GM19452 (cell line): ENCODE data around the gene PYROXD2.

ENCODE experiments used
- ATAC-seq: cut with Tn5 transposase; IDR thresholded peaks from one replicate; pipeline ENCODE4 v1.9.1; 2021; ENCODE audit not compliant: unreplicated experiment

The PYROXD2 gene

DNA sequence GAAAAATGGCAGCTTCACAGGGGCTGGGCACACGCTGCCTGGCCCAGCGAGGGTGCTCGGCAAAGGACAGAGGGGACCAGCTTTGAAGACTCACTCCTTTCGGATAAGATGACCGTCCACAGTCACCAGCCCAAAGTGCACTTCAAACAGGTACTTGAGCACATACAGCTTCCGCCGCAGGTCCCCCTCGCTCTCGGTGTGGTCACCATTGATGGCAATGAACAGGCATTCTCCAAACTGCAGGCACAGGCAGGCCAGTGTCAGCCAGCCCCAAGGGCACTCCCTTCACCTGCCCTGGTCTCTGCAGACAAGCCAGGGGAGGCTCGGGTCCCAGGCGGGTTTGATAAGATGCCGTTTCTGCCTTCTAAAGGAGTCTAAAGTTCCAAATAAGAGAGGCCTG, 20.2 kb upstream of the PYROXD2 start:
- ATAC-seq = no peak

DNA sequence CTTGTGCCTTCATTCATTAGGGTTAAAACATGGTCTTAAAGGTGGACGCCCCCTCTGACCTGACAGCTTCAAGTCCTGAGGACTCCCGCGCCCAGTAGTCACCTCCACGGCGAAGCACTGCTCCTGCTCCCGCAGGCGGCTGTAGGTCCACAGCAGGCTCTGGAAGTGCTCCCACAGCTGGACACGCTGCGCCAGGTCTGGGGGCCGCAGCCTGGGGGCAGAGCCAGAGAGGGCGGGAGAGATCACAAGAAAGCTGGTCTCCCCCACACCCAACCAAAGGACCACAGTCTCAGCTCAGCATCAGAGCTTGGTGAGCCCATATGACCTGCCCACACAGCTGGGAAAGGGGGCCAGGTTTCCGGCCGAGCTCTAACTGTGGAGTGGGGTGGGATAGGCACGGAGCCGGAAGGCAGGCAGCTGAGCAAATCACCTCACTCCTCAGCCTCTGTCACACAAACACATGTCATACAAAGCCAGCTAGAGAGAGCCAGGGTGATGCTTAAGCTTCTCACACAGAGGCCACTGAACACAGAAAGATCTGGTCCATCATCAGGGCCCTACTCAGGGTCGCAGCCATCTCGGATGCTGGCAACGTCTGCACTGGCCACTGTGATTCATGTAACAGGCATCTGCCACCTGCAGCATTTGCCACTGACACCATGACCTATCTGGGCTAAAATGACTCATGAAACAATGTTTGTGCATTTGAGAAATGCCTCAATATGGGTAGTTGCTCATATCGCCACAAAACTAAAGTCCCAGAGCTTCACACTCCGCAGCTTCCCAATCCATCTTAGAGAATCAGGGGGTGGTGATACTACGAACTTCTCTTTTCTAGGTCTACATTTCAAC, 19.1 kb upstream of the PYROXD2 start:
- no peak for ATAC-seq

GRCh38 chr10:98433371-98433770, 18.4 kb upstream of the PYROXD2 start:
- no peak for ATAC-seq

DNA sequence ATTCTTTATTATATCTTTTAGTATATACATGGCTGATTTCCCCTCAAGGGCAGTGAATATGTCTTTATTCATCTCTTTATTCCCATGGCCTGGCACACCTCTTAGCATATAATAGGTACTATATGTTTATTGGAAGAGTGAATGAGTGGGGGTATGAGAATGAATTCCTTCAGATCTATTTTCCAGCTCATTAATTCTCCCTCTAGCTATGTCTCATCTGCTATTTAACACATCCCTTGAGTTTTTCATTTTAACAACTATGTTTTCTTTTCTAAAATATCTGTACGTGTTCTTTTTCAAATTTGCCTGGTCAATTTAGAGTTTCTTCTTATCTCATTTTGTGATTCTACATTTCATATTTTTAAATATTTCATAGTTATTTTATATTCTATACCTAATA, 17.3 kb upstream of the PYROXD2 start:
- no peak for ATAC-seq

- no peak for ATAC-seq
Observed at GRCh38 chr10:98431016-98431415, 16.0 kb upstream of the PYROXD2 start.

DNA sequence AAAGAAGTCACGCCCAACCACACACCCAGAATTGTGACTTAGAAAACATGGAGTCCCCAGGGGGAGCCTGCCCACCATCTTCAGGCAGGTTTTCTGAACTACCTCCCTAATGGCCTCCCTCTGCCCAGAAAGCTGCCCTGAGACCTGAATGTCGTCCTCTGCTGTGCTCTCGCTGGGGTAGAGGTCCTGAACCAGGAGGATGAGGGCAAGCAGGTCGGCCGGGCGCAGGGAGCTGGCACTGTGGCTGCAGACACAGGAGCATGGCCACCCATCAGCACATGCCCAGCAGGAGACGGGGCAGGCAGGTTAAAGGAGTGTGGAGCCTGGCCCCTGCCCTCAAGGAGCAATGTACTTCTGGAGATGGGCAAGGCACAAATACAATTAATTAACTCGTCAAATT, 15.4 kb upstream of the PYROXD2 start:
- ATAC-seq = no peak

- no peak for ATAC-seq
Observed at GRCh38 chr10:98429320-98430072, 14.5 kb upstream of the PYROXD2 start.

DNA sequence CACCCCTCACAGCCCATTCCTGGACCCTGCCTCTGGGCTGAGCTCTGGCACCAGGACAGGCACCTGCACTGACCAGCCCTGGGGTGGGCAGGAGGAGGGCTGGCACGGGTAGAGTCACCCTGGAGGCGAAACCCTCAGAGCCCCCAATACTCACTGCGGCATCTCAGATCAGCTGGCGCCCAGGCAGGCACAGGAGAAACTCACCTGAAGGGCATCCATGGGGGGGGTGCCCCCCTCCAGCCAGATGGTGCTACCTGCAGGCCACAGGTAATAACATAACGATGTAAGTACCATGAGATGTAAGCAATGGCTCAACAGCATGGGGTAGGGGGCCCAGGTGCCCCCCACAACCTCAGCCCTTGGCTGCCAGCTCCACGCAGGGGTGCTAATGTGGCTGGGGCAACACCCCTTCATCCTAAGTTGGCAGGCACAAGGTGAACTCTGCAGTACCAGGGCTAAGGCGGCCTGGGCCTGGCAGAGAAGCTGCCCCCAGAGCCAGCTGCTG, 12.1 kb upstream of the PYROXD2 start:
- no peak for ATAC-seq

DNA sequence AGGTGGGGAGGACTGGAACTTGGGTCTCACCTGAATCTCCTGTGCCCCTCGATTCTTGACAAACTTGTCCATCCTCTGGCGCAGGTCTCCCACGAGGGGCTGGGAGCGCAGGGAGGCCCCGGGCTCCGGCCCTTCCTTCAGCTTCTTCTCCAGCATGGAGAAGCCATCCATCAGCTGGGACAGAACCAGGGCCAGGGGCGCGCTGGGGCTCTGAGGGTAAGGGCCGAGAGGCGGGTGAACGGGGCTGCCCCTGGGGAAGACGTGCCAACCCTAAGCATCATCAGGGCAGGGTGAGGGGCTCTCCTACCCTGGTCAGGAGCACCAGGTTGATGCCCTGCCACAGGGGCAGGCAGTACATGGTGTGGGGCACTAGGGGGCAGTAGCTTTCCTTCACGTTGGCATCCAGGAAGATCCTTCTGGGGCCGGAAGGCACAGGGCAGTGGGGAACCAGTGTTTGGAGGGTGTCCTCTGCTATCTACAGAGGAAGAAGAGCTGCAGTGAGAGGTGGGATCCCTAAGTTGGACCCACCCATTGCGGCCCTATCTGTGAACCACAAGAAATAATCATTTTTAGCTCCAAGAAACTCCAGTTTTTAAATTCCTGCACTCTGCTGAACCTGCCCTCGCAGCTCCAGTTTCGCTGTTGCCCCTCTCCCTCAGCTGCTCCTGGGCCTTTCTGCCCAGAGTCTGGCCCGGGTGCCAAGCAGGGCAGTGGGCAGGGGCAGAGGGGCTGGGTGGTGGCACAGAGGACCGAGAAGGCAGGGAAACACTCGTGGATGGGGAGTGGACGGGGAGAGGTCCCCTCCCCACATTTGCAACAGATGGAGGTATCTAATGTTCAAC, 10.8 kb upstream of the PYROXD2 start:
- peak; percentile 52 for ATAC-seq

GRCh38 chr10:98424295-98425254, 9.6 kb upstream of the PYROXD2 start:
- no peak for ATAC-seq

DNA sequence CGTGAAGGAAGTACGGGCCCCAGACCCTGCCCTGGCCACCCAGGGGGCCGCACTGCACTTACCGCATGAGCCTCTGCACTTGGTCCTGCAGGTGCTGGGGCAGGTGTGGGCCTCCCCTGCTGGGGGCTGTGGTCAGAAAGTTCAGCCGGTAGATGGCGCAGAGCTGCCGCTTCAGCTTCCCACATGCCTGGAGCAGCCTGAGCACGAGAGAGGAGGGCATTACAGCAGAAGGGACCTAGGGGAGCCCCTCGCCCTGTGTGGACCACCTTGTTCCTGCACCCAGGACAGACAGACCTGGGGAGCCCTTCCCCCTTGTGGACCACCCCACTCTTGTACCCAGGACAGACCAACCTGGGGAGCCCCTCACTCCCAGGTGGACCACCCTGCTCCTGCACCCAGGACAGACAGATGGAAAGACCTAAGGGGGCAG, 8.7 kb upstream of the PYROXD2 start:
- ATAC-seq = no peak

DNA sequence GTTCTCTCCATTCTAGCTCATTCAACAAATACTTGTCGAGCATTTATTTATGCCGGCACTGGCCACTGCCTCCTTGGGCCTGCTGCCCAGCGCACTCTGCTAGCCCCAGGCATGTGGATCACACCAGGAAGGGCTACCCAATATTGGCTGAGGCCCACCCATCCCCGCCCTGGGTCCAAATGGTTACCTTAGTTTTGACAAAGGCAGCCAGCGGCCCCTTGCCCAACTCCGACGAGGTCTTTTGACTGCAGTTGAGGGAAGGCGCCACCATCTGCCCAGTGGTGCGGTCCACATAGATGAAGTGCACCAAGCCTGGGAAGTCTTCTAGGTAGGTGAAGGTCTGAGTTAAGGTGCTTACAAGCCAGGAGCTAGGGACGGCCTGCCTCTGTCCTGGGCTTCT, 7.2 kb upstream of the PYROXD2 start:
- ATAC-seq = no peak

DNA sequence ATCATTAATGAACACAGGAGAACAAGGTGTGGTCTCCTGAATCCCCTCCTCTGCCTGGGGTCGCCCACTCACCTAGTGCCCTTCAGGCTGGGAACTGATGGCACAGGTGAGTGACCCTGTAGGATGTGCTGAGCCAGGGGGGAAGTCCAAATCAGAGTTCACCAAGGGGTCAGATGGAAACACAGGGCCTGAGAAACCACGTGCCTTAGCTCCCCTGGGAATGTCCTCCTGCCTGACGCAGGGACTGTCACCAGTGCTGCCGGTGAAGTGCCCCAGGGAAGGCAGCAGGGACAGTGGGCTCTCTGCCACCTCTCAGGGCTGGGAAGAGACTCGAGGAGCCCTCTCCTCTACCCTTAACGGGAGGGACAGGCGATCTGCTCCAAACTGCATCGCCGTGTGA, 5.8 kb upstream of the PYROXD2 start:
- no peak for ATAC-seq

- no peak for ATAC-seq
Observed at GRCh38 chr10:98419469-98420261, 4.7 kb upstream of the PYROXD2 start.

- ATAC-seq = no peak
Observed at GRCh38 chr10:98418665-98419468, 3.9 kb upstream of the PYROXD2 start.

- no peak for ATAC-seq
Observed at GRCh38 chr10:98417973-98418664, 3.1 kb upstream of the PYROXD2 start.

- ATAC-seq = no peak
Observed at GRCh38 chr10:98417481-98417959, 2.5 kb upstream of the PYROXD2 start.
